Lung (tissue), 13 donors: ENCODE results near the gene DDR1. TPM values are rescaled to one million over a fixed set of nuclear protein-coding genes. Genes with fewer than 3 reads are reported as not detected.

Experiments
- ATAC-seq: fragments of 200-7000 bp; cut with Tn5 transposase; one replicate; pipeline ENCODE4 v1.9.1; 2020; ENCODE audit warnings: moderate number of reproducible peaks; ENCODE audit not compliant: insufficient read depth, low FRiP score
- DNase-seq, 3 donors: peaks; one replicate each; pipeline ENCODE4 v3.0.0-alpha.2; 2013 to 2017
- H3K27ac ChIP-seq, 2 donors: one replicate each; pipeline ENCODE4 v1.5.1; 2013; ENCODE audit warnings: mild to moderate bottlenecking in 2 of 2, moderate library complexity in 2 of 2, control low read depth in 1 of 2, inconsistent platforms in 1 of 2, low read depth in 1 of 2, low read length in 1 of 2
- H3K27me3 ChIP-seq, 3 donors: one replicate each; pipeline ENCODE4 v1.5.1; 2013; ENCODE audit warnings: low read length in 2 of 3; ENCODE audit not compliant: control insufficient read depth in 3 of 3, insufficient read depth in 3 of 3
- H3K36me3 ChIP-seq, 4 donors: one replicate each; pipeline ENCODE4 v1.5.1; 2013; ENCODE audit warnings: low read length in 4 of 4, mild to moderate bottlenecking in 1 of 4, moderate library complexity in 1 of 4; ENCODE audit not compliant: control insufficient read depth in 4 of 4, insufficient read depth in 4 of 4
- H3K4me1 ChIP-seq, 5 donors: one replicate each; pipeline ENCODE4 v1.5.1; 2013; ENCODE audit warnings: low read length in 5 of 5, mild to moderate bottlenecking in 2 of 5, moderate library complexity in 1 of 5; ENCODE audit not compliant: control insufficient read depth in 5 of 5, insufficient read depth in 5 of 5
- H3K4me3 ChIP-seq: one replicate; pipeline ENCODE4 v1.5.1; 2013; ENCODE audit warnings: mild to moderate bottlenecking, control low read depth, moderate library complexity
- H3K9ac ChIP-seq, 2 donors: one replicate each; pipeline ENCODE4 v1.5.1; 2013; ENCODE audit warnings: low read length in 2 of 2, control low read depth in 1 of 2; ENCODE audit not compliant: insufficient read depth in 1 of 2
- H3K9me3 ChIP-seq, 4 donors: one replicate each; pipeline ENCODE4 v1.5.1; 2013; ENCODE audit warnings: low read length in 3 of 4, mild to moderate bottlenecking in 1 of 4, moderate library complexity in 1 of 4; ENCODE audit not compliant: control insufficient read depth in 4 of 4, insufficient read depth in 3 of 4
- CTCF ChIP-seq: IDR thresholded peaks from 2 replicates; pipeline ENCODE4 v1.5.1; 2012; ENCODE audit warnings: mild to moderate bottlenecking; ENCODE audit errors: control extremely low read depth, extremely low read depth
- WGBS, 2 donors: extraction: QIAGEN DNeasy Blood & Tissue Kit; methylation state at CpG; one replicate each; pipeline ENCODE4 v1.1.7; 2013; 5-methylcytosine and 5-hydroxymethylcytosine counted together
- polyA plus RNA-seq, 2 donors: library from polyadenylated mRNA; stranded (reverse); fragments of 200-250 nt; gene quantifications; one replicate each; pipeline ENCODE4 v1.2.1, GENCODE V29; 2013
- small RNA-seq: library from RNA; depleted of rRNA; stranded (forward); fragments of <200 nt; gene quantifications from one replicate; pipeline ENCODE3, GENCODE V24; 2014; ENCODE audit warnings: low replicate concordance
- total RNA-seq, 2 donors: library from RNA; depleted of rRNA in 1 of 2; stranded (reverse); fragments of >200 nt in 1 of 2; gene quantifications; one replicate each; pipeline ENCODE4 v1.2.1, GENCODE V29; 2014 to 2021
- donor health status: control.
- donor health status: control.
- donor health status: Bipolar disorder and iron deficiency.
- donor health status: healthy.
- donor health status: DM: yes; HTN: yes; CAD: no.

The DDR1 gene
- total and polyA plus RNA-seq, 4 donors, result 39.5 to 134 (median 98.1) TPM

- no peak for DNase-seq
- H3K4me1 ChIP-seq, result peaks cover 0 to 7% (median 0%) of the 10 kb centered on the region in 5 donors
- no peaks in the 10 kb centered on the region for H3K9me3 ChIP-seq
- no peak overlapping the region for H3K27ac ChIP-seq
- H3K36me3 ChIP-seq, result no peaks in the 10 kb centered on the region
- WGBS, 2 donors, result 92% methylated on average over 5 of the region's 5 CpGs
- H3K9ac ChIP-seq, result no peak overlapping the region
- H3K27me3 ChIP-seq, result no peaks in the 10 kb centered on the region
- no peak overlapping the region for H3K4me3 ChIP-seq
- ATAC-seq, result no peak
- TF ChIP-seq CTCF, result no peak
These were observed 61.0 kb downstream of the DDR1 start for GRCh38 chr6:30945281-30945680.

GRCh38 chr6:30947231-30947630 lies 62.9 kb downstream of the DDR1 start:
- H3K36me3 ChIP-seq, result no peaks in the 10 kb centered on the region
- no peak for DNase-seq
- TF ChIP-seq CTCF, result no peak
- no peak overlapping the region for H3K27ac ChIP-seq
- H3K9me3 ChIP-seq, result peaks cover 0 to 4% (median 0%) of the 10 kb centered on the region in 4 donors
- H3K9ac ChIP-seq, result no peak overlapping the region
- 76 to 82% methylated on average over 4 of the region's 4 CpGs for WGBS, 2 donors
- peaks cover 0 to 7% (median 0%) of the 10 kb centered on the region in 5 donors for H3K4me1 ChIP-seq
- H3K27me3 ChIP-seq, result no peaks in the 10 kb centered on the region
- no peak overlapping the region for H3K4me3 ChIP-seq
- ATAC-seq, result no peak

GRCh38 chr6:30948811-30949210 lies 64.5 kb downstream of the DDR1 start:
- Histone ChIP-seq H3K27me3 (peaks cover 0 to 8% (median 0%) of the 10 kb centered on the region in 3 donors), H3K36me3 (no peaks in the 10 kb centered on the region), H3K4me1 (peaks cover 0 to 3% (median 0%) of the 10 kb centered on the region in 5 donors), H3K4me3 (no peak overlapping the region), H3K9me3 (peaks cover 0 to 4% (median 0%) of the 10 kb centered on the region in 4 donors), H3K27ac (no peak overlapping the region), H3K9ac (no peak overlapping the region)
- ATAC-seq (no peak), DNase-seq (no peak)
- WGBS, 2 donors, result 96 to 97% methylated on average over 6 of the region's 6 CpGs
- TF ChIP-seq CTCF, result no peak

Small RNA genes within 50 kb of the gene (small RNA-seq; reads per million reads assigned to genes)
- not detected for gene RF00019

Other genes starting within 250 kb of the DDR1 start
- gene C6orf136, start 237.4 kb upstream of the DDR1 start, total RNA-seq, result 10 to 100 TPM in 1 of 2 donors, 1 to 10 TPM in 1; 5.1 to 17.4 TPM
- gene C6orf136, start 237.4 kb upstream of the DDR1 start, polyA plus RNA-seq, result 10 to 100 TPM in 1 of 2 donors, 1 to 10 TPM in 1; 9.2 to 26.0 TPM
- gene DHX16, start 211.5 kb upstream of the DDR1 start, total RNA-seq, result 10 to 100 TPM; 28.7 to 31.7 TPM
- gene DHX16, start 211.5 kb upstream of the DDR1 start, polyA plus RNA-seq, result 10 to 100 TPM; 23.4 to 31.4 TPM
- gene PPP1R18, start 197.9 kb upstream of the DDR1 start, total RNA-seq, result 10 to 100 TPM; 28.2 to 63.9 TPM
- gene PPP1R18, start 197.9 kb upstream of the DDR1 start, polyA plus RNA-seq, result 100 to 1,000 TPM in 1 of 2 donors, 10 to 100 TPM in 1; 69.3 to 155 TPM
- gene NRM, start 193.5 kb upstream of the DDR1 start, total RNA-seq, result 10 to 100 TPM in 1 of 2 donors, 1 to 10 TPM in 1; 5.1 to 15.9 TPM
- 10 to 100 TPM; 16.0 to 18.7 TPM for gene NRM, start 193.5 kb upstream of the DDR1 start, polyA plus RNA-seq
- gene MDC1, start 167.2 kb upstream of the DDR1 start, total RNA-seq, result 10 to 100 TPM; 13.7 to 34.0 TPM
- 10 to 100 TPM in 1 of 2 donors, 1 to 10 TPM in 1; 9.9 to 11.0 TPM for gene MDC1, start 167.2 kb upstream of the DDR1 start, polyA plus RNA-seq
- gene TUBB, start 164.2 kb upstream of the DDR1 start, total RNA-seq, result 100 to 1,000 TPM; 292 to 403 TPM
- gene TUBB, start 164.2 kb upstream of the DDR1 start, polyA plus RNA-seq, result 100 to 1,000 TPM; 171 to 303 TPM
- 100 to 1,000 TPM in 1 of 2 donors, 10 to 100 TPM in 1; 88.0 to 171 TPM for gene FLOT1, start 141.8 kb upstream of the DDR1 start, total RNA-seq
- gene FLOT1, start 141.8 kb upstream of the DDR1 start, polyA plus RNA-seq, result 100 to 1,000 TPM; 205 to 474 TPM
- gene IER3, start 140.0 kb upstream of the DDR1 start, total RNA-seq, result 10 to 100 TPM; 16.7 to 37.4 TPM
- 100 to 1,000 TPM in 1 of 2 donors, 10 to 100 TPM in 1; 97.9 to 302 TPM for gene IER3, start 140.0 kb upstream of the DDR1 start, polyA plus RNA-seq
- 10 to 100 TPM; 31.1 to 37.2 TPM for gene GTF2H4, start 23.7 kb downstream of the DDR1 start, total RNA-seq
- 10 to 100 TPM; 25.3 to 31.0 TPM for gene GTF2H4, start 23.7 kb downstream of the DDR1 start, polyA plus RNA-seq
- gene VARS2, start 29.7 kb downstream of the DDR1 start, total RNA-seq, result 10 to 100 TPM; 17.4 to 32.2 TPM
- gene VARS2, start 29.7 kb downstream of the DDR1 start, polyA plus RNA-seq, result 10 to 100 TPM; 18.8 to 38.4 TPM
- gene SFTA2, start 47.7 kb downstream of the DDR1 start, total RNA-seq, result 100 to 1,000 TPM in 1 of 2 donors, 10 to 100 TPM in 1; 65.4 to 374 TPM
- 1,000 to 10,000 TPM in 1 of 2 donors, 100 to 1,000 TPM in 1; 771 to 2,392 TPM for gene SFTA2, start 47.7 kb downstream of the DDR1 start, polyA plus RNA-seq
- 1 to 10 TPM in 1 of 2 donors, under 1 TPM in 1; 0.51 to 3.6 TPM for gene MUCL3, start 56.5 kb downstream of the DDR1 start, total RNA-seq
- gene MUCL3, start 56.5 kb downstream of the DDR1 start, polyA plus RNA-seq, result 1 to 10 TPM in 1 of 2 donors, under 1 TPM in 1; 0.47 to 6.4 TPM
- gene MUC21, start 99.2 kb downstream of the DDR1 start, total RNA-seq, result 1 to 10 TPM in 1 of 2 donors, under 1 TPM in 1; 0.40 to 8.6 TPM
- 1 to 10 TPM; 3.3 to 4.6 TPM for gene MUC21, start 99.2 kb downstream of the DDR1 start, polyA plus RNA-seq
- gene MUC22, start 126.0 kb downstream of the DDR1 start, total RNA-seq, result under 1 TPM; 0.06 to 0.11 TPM
- gene MUC22, start 126.0 kb downstream of the DDR1 start, polyA plus RNA-seq, result under 1 TPM; 0.02 to 0.03 TPM
- not detected for gene C6orf15, start 228.1 kb downstream of the DDR1 start, total RNA-seq
- not detected for gene C6orf15, start 228.1 kb downstream of the DDR1 start, polyA plus RNA-seq
- gene PSORS1C1, start 230.3 kb downstream of the DDR1 start, total RNA-seq, result 1 to 10 TPM; 1.1 to 2.6 TPM
- gene PSORS1C1, start 230.3 kb downstream of the DDR1 start, polyA plus RNA-seq, result 10 to 100 TPM in 1 of 2 donors, 1 to 10 TPM in 1; 2.3 to 10.8 TPM
- gene CDSN, start 235.9 kb downstream of the DDR1 start, total RNA-seq, result under 1 TPM in 1 of 2 donors, not detected in 1; 0.06 TPM
- gene CDSN, start 235.9 kb downstream of the DDR1 start, polyA plus RNA-seq, result under 1 TPM; 0.05 to 0.10 TPM